Keratinocyte (primary cell): ENCODE results near the gene MIB1. TPM values are rescaled to one million over a fixed set of nuclear protein-coding genes. Genes with fewer than 3 reads are reported as not detected.

ENCODE experiments used
- DNase-seq: peaks from one replicate; pipeline ENCODE4 v3.0.0-alpha.2; 2011; ENCODE audit warnings: low read depth, missing footprints, low spot score
- FAIRE-seq: peaks from 2 replicates; lab custom pipeline; 2011; peaks lifted over from hg19 to GRCh38; lab: Jason Lieb, UNC
- H2AFZ ChIP-seq: 2 replicates; pipeline ENCODE4 v1.6.0; 2012; ENCODE audit warnings: low read length, control low read depth, inconsistent platforms; ENCODE audit not compliant: control insufficient read depth
- H3K27ac ChIP-seq: 2 replicates; pipeline ENCODE4 v1.5.1; 2011; ENCODE audit warnings: low read length; ENCODE audit not compliant: control insufficient read depth, insufficient read depth
- H3K27me3 ChIP-seq: 3 replicates; pipeline ENCODE4 v1.6.0; 2011; ENCODE audit warnings: low read length; ENCODE audit not compliant: control insufficient read depth, insufficient read depth; ENCODE audit errors: extremely low read depth
- H3K36me3 ChIP-seq, 2 experiments: 2 replicates in 1 of 2; 3 replicates in 1 of 2; pipeline ENCODE4 v1.5.1; 2011; ENCODE audit warnings: low read length in 2 of 2, mild to moderate bottlenecking in 1 of 2; ENCODE audit not compliant: control insufficient read depth in 2 of 2, insufficient read depth in 2 of 2; ENCODE audit errors: extremely low read depth in 1 of 2
- H3K4me1 ChIP-seq: 3 replicates; pipeline ENCODE4 v1.5.1; 2011; ENCODE audit warnings: low read length; ENCODE audit not compliant: control insufficient read depth, insufficient read depth; ENCODE audit errors: extremely low read depth
- H3K4me2 ChIP-seq: 3 replicates; pipeline ENCODE4 v1.6.0; 2011; ENCODE audit warnings: low read depth, low read length; ENCODE audit not compliant: control insufficient read depth, insufficient read depth; ENCODE audit errors: extremely low read depth
- H3K4me3 ChIP-seq, 3 experiments: fragments of 200-600 bp in 1 of 3; sonication (generic) in 1 of 3; 2 replicates in 2 of 3; 3 replicates in 1 of 3; pipeline ENCODE4 v1.5.1; 2011 to 2016; ENCODE audit warnings: low read length in 3 of 3, mild to moderate bottlenecking in 3 of 3, control low read depth in 2 of 3, inconsistent platforms in 1 of 3, low read depth in 1 of 3, mixed read lengths in 1 of 3, mixed run types in 1 of 3, moderate library complexity in 1 of 3; ENCODE audit not compliant: control insufficient read depth in 2 of 3, insufficient read depth in 2 of 3; ENCODE audit errors: extremely low read depth in 1 of 3
- H3K79me2 ChIP-seq: 2 replicates; pipeline ENCODE4 v1.6.0; 2012; ENCODE audit warnings: low read length; ENCODE audit not compliant: control insufficient read depth, insufficient read depth
- H3K9ac ChIP-seq: 3 replicates; pipeline ENCODE4 v1.6.0; 2011; ENCODE audit warnings: low read length; ENCODE audit not compliant: control insufficient read depth, insufficient read depth; ENCODE audit errors: extremely low read depth
- H3K9me1 ChIP-seq: 3 replicates; pipeline ENCODE4 v1.6.0; 2011; ENCODE audit warnings: low read length; ENCODE audit not compliant: control insufficient read depth, insufficient read depth; ENCODE audit errors: extremely low read depth
- H3K9me3 ChIP-seq: 2 replicates; pipeline ENCODE4 v1.5.1; 2012; ENCODE audit warnings: low read depth, low read length; ENCODE audit not compliant: control insufficient read depth
- H4K20me1 ChIP-seq: 3 replicates; pipeline ENCODE4 v1.6.0; 2011; ENCODE audit warnings: low read length; ENCODE audit not compliant: control insufficient read depth, insufficient read depth; ENCODE audit errors: extremely low read depth
- CTCF ChIP-seq, 3 experiments: IDR thresholded peaks in 1 of 3; conservative IDR thresholded peaks in 1 of 3; optimal IDR thresholded peaks in 1 of 3; 2 replicates in 2 of 3; 3 replicates in 1 of 3; pipeline versions ENCODE3 to v1.5.1; 2011; ENCODE audit warnings: low read length in 3 of 3, mild to moderate bottlenecking in 3 of 3, moderate library complexity in 2 of 3, control low read depth in 1 of 3, inconsistent platforms in 1 of 3; ENCODE audit not compliant: insufficient read depth in 2 of 3; ENCODE audit errors: extremely low read depth in 1 of 3
- EZH2 ChIP-seq: IDR thresholded peaks from one replicate; pipeline ENCODE4 v1.6.1; 2012; ENCODE audit warnings: inconsistent platforms, mild to moderate bottlenecking, low read length, moderate library complexity
- dilution Hi-C: fragments of 300-500 bp; cut with MboI; formaldehyde crosslinking; loops from one replicate; pipeline ENCODE4 v1.7.0; 2020; ENCODE audit warnings: low sequenced_read_pairs; ENCODE audit not compliant: extremely low pct_ligation_motif_present
- polyA plus RNA-seq, 5 experiments: library from polyadenylated mRNA; depleted of rRNA in 3 of 5; stranded (reverse) in 3 of 5; stranded (forward) in 1 of 5; unstranded in 1 of 5; fragments of >200 nt; gene quantifications; 1 replicate in 1 of 5; 2 replicates in 3 of 5; 3 replicates in 1 of 5; pipeline versions ENCODE4 v1.2.1 to v1.2.3, GENCODE V29; 2011 to 2012; ENCODE audit warnings: missing spikeins in 2 of 5, low read depth in 1 of 5, low replicate concordance in 1 of 5

The MIB1 gene
- polyA plus RNA-seq, 1 donor (not counting 4 experiments of a cell fraction or from before 2014, with no cell fraction given): 24.8 TPM

GRCh38 chr18:21897811-21898210 is 157.2 kb downstream of the MIB1 start:
- peak; percentile 74 to 88 (median 75) for TF ChIP-seq CTCF (optimal IDR thresholded peaks at IDR 0.05 in 1 of 3, IDR thresholded peaks at IDR 0.05 in 1 of 3, conservative IDR thresholded peaks at IDR 0.05 in 1 of 3; ENCODE audit: extremely low read depth in 1 of 3, insufficient read depth in 2 of 3, low read length in 3 of 3)
- no peak for TF ChIP-seq EZH2
- FAIRE-seq (peak; percentile 86), DNase-seq (peak; percentile 9)
- Histone ChIP-seq H3K4me1 (no peaks in the 10 kb centered on the region), H3K4me3 (no peak overlapping the region), H4K20me1 (no peaks in the 10 kb centered on the region), H3K27me3 (no peaks in the 10 kb centered on the region), H3K9ac (no peak overlapping the region), H3K79me2 (no peaks in the 10 kb centered on the region), H3K4me2 (peak overlapping the region; percentile 41), H2AFZ (peak overlapping the region; percentile 74), H3K36me3 (no peaks in the 10 kb centered on the region), H3K27ac (no peak overlapping the region), H3K9me1 (no peaks in the 10 kb centered on the region), H3K9me3 (no peaks in the 10 kb centered on the region)
- dilution Hi-C loops: no loop called here

GRCh38 chr18:21900605-21901352 is 160.2 kb downstream of the MIB1 start:
- no peaks in the 10 kb centered on the region for H3K36me3 ChIP-seq
- H3K27ac ChIP-seq: no peak overlapping the region
- H4K20me1 ChIP-seq: no peaks in the 10 kb centered on the region
- no peaks in the 10 kb centered on the region for H3K79me2 ChIP-seq
- no peaks in the 10 kb centered on the region for H3K4me1 ChIP-seq
- no peak overlapping the region for H3K9ac ChIP-seq
- H3K9me1 ChIP-seq: no peaks in the 10 kb centered on the region
- FAIRE-seq: no peak
- no peak for TF ChIP-seq EZH2
- no peak for TF ChIP-seq CTCF (optimal IDR thresholded peaks at IDR 0.05 in 1 of 3, IDR thresholded peaks at IDR 0.05 in 1 of 3, conservative IDR thresholded peaks at IDR 0.05 in 1 of 3; ENCODE audit: extremely low read depth in 1 of 3, insufficient read depth in 2 of 3, low read length in 3 of 3)
- H3K4me3 ChIP-seq: no peak overlapping the region
- dilution Hi-C loops: no loop called here
- no peak overlapping the region for H3K4me2 ChIP-seq
- no peak for DNase-seq
- H2AFZ ChIP-seq: no peak overlapping the region
- H3K27me3 ChIP-seq: peaks cover 6% of the 10 kb centered on the region
- no peaks in the 10 kb centered on the region for H3K9me3 ChIP-seq
